ENCODE measurements around the gene APEH. TPM values are rescaled to one million over a fixed set of nuclear protein-coding genes. Genes with fewer than 3 reads are reported as not detected.

Gene APEH
- total RNA-seq, 2 donors from 2014 or later, result 58.7 to 67.7 TPM

GRCh38 chr3:49733551-49733950 lies 59.4 kb downstream of the APEH start:
- ATAC-seq, result no peak

More at GRCh38 chr3:49733551-49733950, 59.4 kb downstream of the APEH start:
- Histone ChIP-seq H3K4me1 (no peaks in the 10 kb centered on the region), H3K9me3 (no peaks in the 10 kb centered on the region), H3K27ac (no peak overlapping the region), H3K36me3 (replicated peaks in 1 of 2; ENCODE audit: insufficient read depth in 1 of 2, low read depth in 2 of 2) (peaks cover 0 to 29% of the 10 kb centered on the region in 2 donors), H3K27me3 (no peaks in the 10 kb centered on the region), H3K4me3 (no peak overlapping the region)
- TF ChIP-seq CTCF (IDR thresholded peaks at IDR 0.05) (no peak), POLR2A (IDR thresholded peaks at IDR 0.05) (no peak)
- WGBS, 2 donors, result 87 to 89% methylated on average over 1 of the region's 1 CpG
- DNase-seq, result no peak
- intact Hi-C loops (cut with DNase I), result no loop called here

Small RNA genes lying within 50 kb of the gene (small RNA-seq; reads per million reads assigned to genes)
- gene AMIGO3, result not detected

Other genes starting within 250 kb of the APEH start
- gene NICN1, start 245.0 kb upstream of the APEH start, total RNA-seq, result 1 to 10 TPM; 1.6 to 5.4 TPM
- gene DAG1, start 204.1 kb upstream of the APEH start, total RNA-seq, result 10 to 100 TPM; 46.8 to 57.9 TPM
- 1 to 10 TPM; 1.3 to 6.6 TPM for gene BSN, start 119.9 kb upstream of the APEH start, total RNA-seq
- 10 to 100 TPM; 16.9 to 80.4 TPM for gene MST1, start 15.1 kb downstream of the APEH start, total RNA-seq
- 10 to 100 TPM; 18.4 to 28.7 TPM for gene RNF123, start 15.2 kb downstream of the APEH start, total RNA-seq
- 1 to 10 TPM; 2.0 to 2.1 TPM for gene AMIGO3, start 45.3 kb downstream of the APEH start, total RNA-seq
- 10 to 100 TPM; 36.3 to 43.8 TPM for gene GMPPB, start 49.6 kb downstream of the APEH start, total RNA-seq
- 10 to 100 TPM; 19.8 to 27.5 TPM for gene IP6K1, start 112.2 kb downstream of the APEH start, total RNA-seq
- under 1 TPM in 1 of 2 donors, not detected in 1; 0.26 TPM for gene CDHR4, start 125.5 kb downstream of the APEH start, total RNA-seq
- 1 to 10 TPM in 1 of 2 donors, not detected in 1; 2.6 TPM for gene INKA1, start 128.9 kb downstream of the APEH start, total RNA-seq
- gene UBA7, start 139.6 kb downstream of the APEH start, total RNA-seq, result 10 to 100 TPM; 39.2 to 86.4 TPM
- 1 to 10 TPM; 1.8 to 3.6 TPM for gene TRAIP, start 182.2 kb downstream of the APEH start, total RNA-seq
- not detected for gene CAMKV, start 195.6 kb downstream of the APEH start, total RNA-seq
- gene MST1R, start 229.5 kb downstream of the APEH start, total RNA-seq, result 10 to 100 TPM; 10.4 to 12.2 TPM

Measured in body of pancreas (tissue), 4 donors.